A549 (cell line): Measurements from ENCODE around the gene RNASE7. TPM values are rescaled to one million over a fixed set of nuclear protein-coding genes. Genes with fewer than 3 reads are reported as not detected.
"Not testable (repeated sequence)": the region's sequence is repeated elsewhere in the genome, so short reads cannot be mapped to it uniquely, and the experiment has no call there.

ENCODE experiments used
- ATAC-seq, 2 experiments: fragments of 200-7000 bp in 1 of 2; fragments of >200 bp in 1 of 2; cut with Nextera tagmentation in 1 of 2; cut with Tn5 transposase in 1 of 2; 3 replicates each; pipeline versions ENCODE4 v1.8.0 to v1.9.1; 2018 to 2020; ENCODE audit warnings: mild to moderate bottlenecking in 1 of 2, moderate library complexity in 1 of 2
- CTCF ChIA-PET: fragments of 300-600 bp; sonication (Branson Sonifier 250); formaldehyde crosslinking; extraction: SDS; loops from one replicate; lab custom pipeline; 2021; ENCODE audit warnings: antibody characterized with exemption, inconsistent platforms; lab: Yijun Ruan, JAX
- POLR2A ChIA-PET: fragments of 350-600 bp; formaldehyde crosslinking; extraction: SDS; loops from one replicate; lab custom pipeline; 2021; ENCODE audit warnings: antibody characterized with exemption, inconsistent platforms; lab: Yijun Ruan, JAX
- DNase-seq, 2 experiments: peaks; one replicate each; pipeline versions ENCODE4 v3.0.0 to v3.0.0-alpha.2; 2011 to 2016; ENCODE audit warnings: low read depth in 1 of 2, low spot score in 1 of 2
- FAIRE-seq: peaks from 2 replicates; lab custom pipeline; 2011; peaks lifted over from hg19 to GRCh38; lab: Jason Lieb, UNC
- H3K27ac ChIP-seq, 2 experiments: fragments of >200 bp; sonication (Bioruptor Twin); formaldehyde crosslinking; 3 replicates each; pipeline ENCODE4 v1.5.1; 2016 to 2017
- H3K4me1 ChIP-seq: fragments of >200 bp; sonication (Bioruptor Twin); formaldehyde crosslinking; 3 replicates; pipeline ENCODE4 v1.6.1; 2016
- H3K4me2 ChIP-seq: fragments of >200 bp; sonication (Bioruptor Twin); formaldehyde crosslinking; 3 replicates; pipeline ENCODE4 v1.6.1; 2016
- H3K4me3 ChIP-seq: fragments of >200 bp; sonication (Bioruptor Twin); formaldehyde crosslinking; 3 replicates; pipeline ENCODE4 v1.5.1; 2016
- H3K9me3 ChIP-seq: fragments of >200 bp; sonication (Bioruptor Twin); formaldehyde crosslinking; 3 replicates; pipeline ENCODE4 v1.6.1; 2016
- BCL3 ChIP-seq: fragments of >200 bp; sonication (Bioruptor Twin); formaldehyde crosslinking; IDR thresholded peaks from 3 replicates; pipeline ENCODE4 v1.6.1; 2016
- BHLHE40 ChIP-seq: IDR thresholded peaks from 2 replicates; pipeline ENCODE4 v1.6.1; 2012; ENCODE audit warnings: low read depth, low read length, inconsistent platforms
- CHD2 ChIP-seq: fragments of 150-350 bp; IDR thresholded peaks from 2 replicates; pipeline ENCODE4 v1.6.1; 2014; ENCODE audit warnings: low read length; ENCODE audit not compliant: partially characterized antibody
- E2F6 ChIP-seq: IDR thresholded peaks from 2 replicates; pipeline ENCODE4 v1.6.1; 2012; ENCODE audit warnings: low read depth, borderline replicate concordance
- EHF ChIP-seq: fragments of 250-450 bp; sonication (Bioruptor Pico); IDR thresholded peaks from 2 replicates; pipeline ENCODE4 v1.5.0; 2020; ENCODE audit warnings: mild to moderate bottlenecking
- EHMT2 ChIP-seq: fragments of 200-600 bp; sonication (generic); IDR thresholded peaks from 2 replicates; pipeline ENCODE4 v1.6.1; 2016; ENCODE audit warnings: antibody characterized with exemption, low read depth, mild to moderate bottlenecking, moderate library complexity
- GATA3 ChIP-seq: IDR thresholded peaks from 2 replicates; pipeline ENCODE4 v1.6.1; 2012; ENCODE audit warnings: borderline replicate concordance
- HOXA7 ChIP-seq: fragments of 250-450 bp; sonication (Bioruptor Pico); IDR thresholded peaks from 2 replicates; pipeline ENCODE4 v1.5.0; 2020; ENCODE audit warnings: mild to moderate bottlenecking, moderate library complexity
- HOXB5 ChIP-seq: fragments of 250-450 bp; sonication (Bioruptor Pico); IDR thresholded peaks from 2 replicates; pipeline ENCODE4 v1.5.0; 2020; ENCODE audit warnings: mild to moderate bottlenecking, moderate library complexity
- JUN ChIP-seq, 2 experiments: fragments of >200 bp; sonication (Bioruptor Twin); formaldehyde crosslinking; IDR thresholded peaks; 2 replicates in 1 of 2; 3 replicates in 1 of 2; pipeline ENCODE4 v1.6.1; 2016 to 2017
- JUNB ChIP-seq: fragments of >200 bp; sonication (Bioruptor Twin); formaldehyde crosslinking; IDR thresholded peaks from 2 replicates; pipeline ENCODE4 v1.6.1; 2016
- KDM1A ChIP-seq: fragments of 200-600 bp; sonication (generic); IDR thresholded peaks from 2 replicates; pipeline ENCODE4 v1.6.1; 2016; ENCODE audit warnings: low read depth, mild to moderate bottlenecking
- MAX ChIP-seq: IDR thresholded peaks from 2 replicates; pipeline ENCODE4 v1.6.1; 2012
- MYC ChIP-seq: IDR thresholded peaks from 2 replicates; pipeline ENCODE4 v1.6.1; 2012; ENCODE audit warnings: mild to moderate bottlenecking, inconsistent platforms, low read length, improper control_type of control experiment, borderline replicate concordance
- NFE2L2 ChIP-seq: fragments of 150-350 bp; conservative IDR thresholded peaks from 2 replicates; pipeline ENCODE4 v1.6.1; 2014; ENCODE audit warnings: low read length
- NPAS2 ChIP-seq: fragments of 250-450 bp; sonication (Bioruptor Pico); IDR thresholded peaks from 2 replicates; pipeline ENCODE4 v1.8.0; 2022; ENCODE audit warnings: mild to moderate bottlenecking, moderate library complexity, borderline replicate concordance
- NR3C1 ChIP-seq: fragments of >200 bp; sonication (Bioruptor Twin); formaldehyde crosslinking; IDR thresholded peaks from 3 replicates; pipeline ENCODE4 v1.6.1; 2017
- PHF8 ChIP-seq: fragments of 200-600 bp; sonication (generic); IDR thresholded peaks from 2 replicates; pipeline ENCODE4 v1.6.1; 2016; ENCODE audit warnings: low read depth, mild to moderate bottlenecking, antibody characterized with exemption, moderate library complexity, borderline replicate concordance
- POLR2AphosphoS2 ChIP-seq: conservative IDR thresholded peaks from 2 replicates; pipeline ENCODE4 v1.6.1; 2012; ENCODE audit warnings: low read length, improper control_type of control experiment, inconsistent platforms
- RAD21 ChIP-seq, 2 experiments: fragments of >200 bp in 1 of 2; sonication (Bioruptor Twin) in 1 of 2; formaldehyde crosslinking in 1 of 2; IDR thresholded peaks in 1 of 2; conservative IDR thresholded peaks in 1 of 2; 2 replicates in 1 of 2; 3 replicates in 1 of 2; pipeline ENCODE4 v1.6.1; 2012 to 2018; ENCODE audit warnings: inconsistent platforms in 1 of 2
- RARB ChIP-seq: fragments of 250-450 bp; sonication (Bioruptor Pico); IDR thresholded peaks from 2 replicates; pipeline ENCODE4 v1.8.0; 2021; ENCODE audit warnings: mild to moderate bottlenecking, moderate library complexity
- RFX5 ChIP-seq: fragments of 450-650 bp; IDR thresholded peaks from 2 replicates; pipeline ENCODE4 v1.7.1; 2014; ENCODE audit warnings: antibody characterized with exemption, mild to moderate bottlenecking, moderate library complexity
- RNF2 ChIP-seq: fragments of 200-600 bp; sonication (generic); IDR thresholded peaks from 2 replicates; pipeline ENCODE4 v1.6.1; 2016; ENCODE audit warnings: low read depth, mild to moderate bottlenecking, antibody characterized with exemption, moderate library complexity, borderline replicate concordance
- SMC3 ChIP-seq: fragments of >200 bp; sonication (Bioruptor Twin); formaldehyde crosslinking; IDR thresholded peaks from 3 replicates; pipeline ENCODE4 v1.6.1; 2018; ENCODE audit warnings: inconsistent platforms
- SREBF2 ChIP-seq: fragments of 450-650 bp; IDR thresholded peaks from 2 replicates; pipeline ENCODE4 v1.6.1; 2014; ENCODE audit warnings: mild to moderate bottlenecking, moderate library complexity
- TFCP2L1 ChIP-seq: fragments of 250-450 bp; sonication (Bioruptor Pico); IDR thresholded peaks from 2 replicates; pipeline ENCODE4 v1.5.0; 2021; ENCODE audit warnings: mild to moderate bottlenecking
- ZC3H11A ChIP-seq: fragments of 450-650 bp; IDR thresholded peaks from 2 replicates; pipeline ENCODE4 v1.6.1; 2014; ENCODE audit warnings: antibody characterized with exemption, mild to moderate bottlenecking
- WGBS: methylation state at CpG from one replicate; pipeline ENCODE4 v1.1.6; 2017; ENCODE audit errors: missing lambda C conversion rate; 5-methylcytosine and 5-hydroxymethylcytosine counted together
- polyA plus RNA-seq, 4 experiments: library from polyadenylated mRNA; depleted of rRNA in 3 of 4; stranded (reverse); fragments of >200 nt; fragmentation: RNase III in 1 of 4; extraction: RNeasy Plus Mini Kit Qiagen cat#74134 plus additional on column Dnase treatment in 1 of 4; gene quantifications; 2 replicates in 3 of 4; 3 replicates in 1 of 4; pipeline ENCODE4 v1.2.3, GENCODE V29; 2011 to 2017
- TF ChIP-seq, protein P1 (sequence below): IDR thresholded peaks from 2 replicates; pipeline ENCODE4 v1.6.1; 2012
- TF ChIP-seq, protein P2 (sequence below): fragments of >200 bp; sonication (Bioruptor Twin); formaldehyde crosslinking; IDR thresholded peaks from 3 replicates; pipeline ENCODE4 v1.5.1; 2016

The RNASE7 gene
- polyA plus RNA-seq, 2 of the 4 experiments (the other 2 are of a cell fraction), result not detected

DNA sequence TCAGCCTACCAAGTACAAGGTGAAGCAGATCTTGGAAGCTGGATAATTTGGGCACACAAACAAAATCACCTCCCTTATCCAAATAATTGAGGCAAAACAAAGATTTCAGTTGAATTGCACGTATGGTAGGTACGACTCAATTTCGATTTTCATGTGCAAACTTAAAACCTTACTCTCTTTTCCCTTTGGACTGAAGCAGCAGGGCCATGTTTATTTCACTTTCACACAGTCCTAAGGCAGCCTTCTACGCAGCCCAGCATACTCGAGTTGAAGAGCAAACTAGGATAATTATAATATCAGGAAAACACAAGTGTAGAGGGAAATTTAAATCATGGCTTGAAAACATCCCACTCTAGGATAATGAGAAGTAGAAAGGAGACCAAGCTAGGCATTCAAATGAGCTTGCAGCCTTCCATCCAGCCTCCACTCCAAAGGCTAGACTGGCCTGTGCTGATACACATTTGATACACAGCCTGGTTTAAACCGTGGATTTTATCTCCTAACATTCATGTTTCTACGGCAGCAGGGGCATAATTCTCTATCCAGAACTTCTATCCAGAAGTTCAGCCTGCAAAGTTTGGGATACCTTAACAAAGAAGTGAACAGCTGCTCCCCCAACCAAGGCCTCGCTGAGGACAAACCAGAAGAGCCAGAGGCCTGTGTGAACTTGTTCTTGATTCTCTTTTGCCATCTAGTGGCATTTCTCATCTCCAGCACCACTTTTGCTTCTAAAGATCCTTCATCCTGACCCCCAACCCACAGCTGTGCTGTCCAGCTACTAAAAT lies 2.4 kb upstream of the RNASE7 start:
- POLR2A ChIA-PET, result interaction anchor here (1.4 kb wide), 1 partner anchor 25 kb away, joined by 5 read pairs; no protein-coding TSS in a partner anchor
- Histone ChIP-seq H3K4me2 (no peak overlapping the region), H3K27ac (no peak overlapping the region), H3K4me3 (no peak overlapping the region), H3K9me3 (no peaks in the 10 kb centered on the region), H3K4me1 (no peaks in the 10 kb centered on the region)
- FAIRE-seq, result no peak
- peak; percentile 63 to 66 for DNase-seq
- CTCF ChIA-PET, result interaction anchor here (0.6 to 7.3 kb wide), 49 partner anchors 8 to 1113 kb away, joined by 3 to 323 read pairs (median 5); partner anchors contain the start of genes ARHGEF40, NDRG2, RNASE8 and TPPP2
- WGBS, result 52% methylated on average over 8 of the region's 8 CpGs
- TF ChIP-seq, protein P1, sequence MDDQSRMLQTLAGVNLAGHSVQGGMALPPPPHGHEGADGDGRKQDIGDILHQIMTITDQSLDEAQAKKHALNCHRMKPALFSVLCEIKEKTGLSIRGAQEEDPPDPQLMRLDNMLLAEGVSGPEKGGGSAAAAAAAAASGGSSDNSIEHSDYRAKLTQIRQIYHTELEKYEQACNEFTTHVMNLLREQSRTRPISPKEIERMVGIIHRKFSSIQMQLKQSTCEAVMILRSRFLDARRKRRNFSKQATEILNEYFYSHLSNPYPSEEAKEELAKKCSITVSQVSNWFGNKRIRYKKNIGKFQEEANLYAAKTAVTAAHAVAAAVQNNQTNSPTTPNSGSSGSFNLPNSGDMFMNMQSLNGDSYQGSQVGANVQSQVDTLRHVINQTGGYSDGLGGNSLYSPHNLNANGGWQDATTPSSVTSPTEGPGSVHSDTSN, result no peak
- TF ChIP-seq RNF2, result no peak
- TF ChIP-seq CHD2, result no peak
- no peak for TF ChIP-seq SREBF2
- peak; percentile 72 for TF ChIP-seq SMC3
- no peak for TF ChIP-seq PHF8
- no peak for TF ChIP-seq BHLHE40
- peak; percentile 81 to 82 for TF ChIP-seq RAD21 (conservative IDR thresholded peaks at IDR 0.05 in 1 of 2, IDR thresholded peaks at IDR 0.05 in 1 of 2)
- no peak for TF ChIP-seq MYC
- TF ChIP-seq HOXA7 (CRISPR knock-in tag), result no peak
- TF ChIP-seq POLR2AphosphoS2, result no peak
- TF ChIP-seq, protein P2, sequence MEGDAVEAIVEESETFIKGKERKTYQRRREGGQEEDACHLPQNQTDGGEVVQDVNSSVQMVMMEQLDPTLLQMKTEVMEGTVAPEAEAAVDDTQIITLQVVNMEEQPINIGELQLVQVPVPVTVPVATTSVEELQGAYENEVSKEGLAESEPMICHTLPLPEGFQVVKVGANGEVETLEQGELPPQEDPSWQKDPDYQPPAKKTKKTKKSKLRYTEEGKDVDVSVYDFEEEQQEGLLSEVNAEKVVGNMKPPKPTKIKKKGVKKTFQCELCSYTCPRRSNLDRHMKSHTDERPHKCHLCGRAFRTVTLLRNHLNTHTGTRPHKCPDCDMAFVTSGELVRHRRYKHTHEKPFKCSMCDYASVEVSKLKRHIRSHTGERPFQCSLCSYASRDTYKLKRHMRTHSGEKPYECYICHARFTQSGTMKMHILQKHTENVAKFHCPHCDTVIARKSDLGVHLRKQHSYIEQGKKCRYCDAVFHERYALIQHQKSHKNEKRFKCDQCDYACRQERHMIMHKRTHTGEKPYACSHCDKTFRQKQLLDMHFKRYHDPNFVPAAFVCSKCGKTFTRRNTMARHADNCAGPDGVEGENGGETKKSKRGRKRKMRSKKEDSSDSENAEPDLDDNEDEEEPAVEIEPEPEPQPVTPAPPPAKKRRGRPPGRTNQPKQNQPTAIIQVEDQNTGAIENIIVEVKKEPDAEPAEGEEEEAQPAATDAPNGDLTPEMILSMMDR, result peak; percentile 71
- TF ChIP-seq JUNB, result no peak
- TF ChIP-seq BCL3, result no peak
- no peak for TF ChIP-seq EHMT2
- TF ChIP-seq NPAS2 (CRISPR knock-in tag), result no peak
- peak; percentile 85 to 94 for ATAC-seq

- no peak overlapping the region for H3K4me2 ChIP-seq
- no peak overlapping the region for H3K4me3 ChIP-seq
- FAIRE-seq (no peak), DNase-seq (no peak), ATAC-seq (peak in 1 of 2 experiments; percentile 17; a peak in 3 of 6 replicates)
- no peak for TF ChIP-seq EHF
- TF ChIP-seq JUN (IDR thresholded peaks at IDR 0.05), result no peak
- no peak for TF ChIP-seq RNF2
- TF ChIP-seq RFX5, result no peak
- TF ChIP-seq ZC3H11A, result no peak
- TF ChIP-seq E2F6, result no peak
- no peak for TF ChIP-seq TFCP2L1 (CRISPR knock-in tag)
- TF ChIP-seq EHMT2, result no peak
- no peak for TF ChIP-seq MAX
- TF ChIP-seq RARB (CRISPR knock-in tag), result no peak
- no peak for TF ChIP-seq KDM1A
- TF ChIP-seq HOXB5 (CRISPR knock-in tag), result no peak
- no peak for TF ChIP-seq GATA3
- TF ChIP-seq NFE2L2, result no peak
- TF ChIP-seq RAD21 (conservative IDR thresholded peaks at IDR 0.05 in 1 of 2, IDR thresholded peaks at IDR 0.05 in 1 of 2), result no peak
- no peak for TF ChIP-seq NR3C1
- no peaks in the 10 kb centered on the region for H3K4me1 ChIP-seq
- ChIA-PET POLR2A (interaction anchor here (1.4 kb wide), 1 partner anchor 26 kb away, joined by 5 read pairs; no protein-coding TSS in a partner anchor), CTCF (interaction anchor here (0.6 to 7.3 kb wide), 49 partner anchors 8 to 1114 kb away, joined by 3 to 323 read pairs (median 5); partner anchors contain the start of genes ARHGEF40, NDRG2, RNASE8 and TPPP2)
- WGBS, result 55% methylated on average over 8 of the region's 8 CpGs
- H3K27ac ChIP-seq, result no peak overlapping the region
- no peaks in the 10 kb centered on the region for H3K9me3 ChIP-seq
Measured at GRCh38 chr14:21040370-21040925, 1.7 kb upstream of the RNASE7 start.

GRCh38 chr14:21040941-21041340 lies 1.2 kb upstream of the RNASE7 start:
- H3K27ac ChIP-seq, H3K4me2 ChIP-seq, FAIRE-seq, H3K9me3 ChIP-seq, H3K4me1 ChIP-seq, POLR2A ChIA-PET, DNase-seq, ATAC-seq, H3K4me3 ChIP-seq: not testable (repeated sequence)
- CTCF ChIA-PET, result interaction anchor here (0.8 to 7.3 kb wide), 31 partner anchors 8 to 349 kb away, joined by 3 to 323 read pairs (median 8); partner anchors contain the start of genes NDRG2, RNASE8 and TPPP2
- 58% methylated on average over 3 of the region's 3 CpGs for WGBS
